Psoas muscle (tissue), 8 donors: ENCODE results near the gene POFUT2. TPM values are rescaled to one million over a fixed set of nuclear protein-coding genes. Genes with fewer than 3 reads are reported as not detected.
A peak's percentile ranks its signal among the peaks of the same experiment; 100 is the strongest.

ENCODE experiments used
- ATAC-seq, 4 donors: fragments of 200-7000 bp; cut with Tn5 transposase; one replicate each; pipeline ENCODE4 v1.9.1; 2020; ENCODE audit warnings: moderate library complexity in 3 of 4, mild to moderate bottlenecking in 2 of 4
- DNase-seq, 2 donors: peaks; one replicate each; pipeline ENCODE4 v3.0.0-alpha.2; 2020
- H3K27ac ChIP-seq: fragments of 200-600 bp; one replicate; pipeline ENCODE4 v1.8.0; 2022
- H3K27me3 ChIP-seq, 3 donors: fragments of 200-600 bp in 1 of 3; one replicate each; pipeline versions ENCODE4 v1.6.1 to v1.8.0; 2013 to 2022; ENCODE audit warnings: low read length in 2 of 3, mild to moderate bottlenecking in 2 of 3, moderate library complexity in 1 of 3; ENCODE audit not compliant: insufficient read depth in 3 of 3
- H3K36me3 ChIP-seq, 2 donors: fragments of 200-600 bp in 1 of 2; one replicate each; pipeline versions ENCODE4 v1.6.1 to v1.8.0; 2013 to 2022; ENCODE audit warnings: low read depth in 1 of 2, mild to moderate bottlenecking in 1 of 2, moderate library complexity in 1 of 2; ENCODE audit not compliant: insufficient read depth in 1 of 2
- H3K4me1 ChIP-seq: fragments of 200-600 bp; one replicate; pipeline ENCODE4 v1.8.0; 2022
- H3K4me3 ChIP-seq: fragments of 200-600 bp; one replicate; pipeline ENCODE4 v1.8.0; 2022; ENCODE audit warnings: mild to moderate bottlenecking
- H3K9me3 ChIP-seq: fragments of 200-600 bp; one replicate; pipeline ENCODE4 v1.8.0; 2022
- CTCF ChIP-seq: fragments of 200-600 bp; IDR thresholded peaks from one replicate; pipeline ENCODE4 v1.8.0; 2022; ENCODE audit warnings: antibody characterized with exemption
- WGBS, 3 donors: extraction: QIAGEN DNeasy Blood & Tissue Kit; methylation state at CpG; one replicate each; pipeline versions ENCODE4 v1.1.6 to v1.1.7; 2013; 5-methylcytosine and 5-hydroxymethylcytosine counted together
- intact Hi-C, 2 donors: fragments of 100-400 bp; cut with DNase I; formaldehyde crosslinking; loops; one replicate each; pipeline versions ENCODE4 v1.11.0 to v1.14.2; 2022
- polyA plus RNA-seq, 3 donors: library from polyadenylated mRNA; stranded (reverse); fragments of 200-250 nt; gene quantifications; one replicate each; pipeline ENCODE4 v1.2.3, GENCODE V29; 2013
- total RNA-seq, 4 donors: library from RNA; stranded (reverse); fragmentation: NEBNext Ultra II Directional in 2 of 4; extraction: Animal tissue kit (Norgen Biotek cat#: 25700) in 2 of 4; gene quantifications; one replicate each; pipeline versions ENCODE4 v1.2.1 to v1.2.4, GENCODE V29; 2021 to 2023
- donor health status: healthy with polysubstance abuse.
- donor health status: DM: no; HTN: no; CAD: no; lungs with moderate emphysema.
- donor health status: Bipolar disorder and iron deficiency.
- donor health status: healthy.
- donor health status: DM: yes; HTN: yes; CAD: no.
- donor health status: DM: no; HTN: no; CAD: no.
- donor health status: DM: no; HTN: no; CAD: no.
- donor health status: DM: yes; HTN: yes; CAD: no.

Gene POFUT2
- total and polyA plus RNA-seq, 7 donors: 5.6 to 13.9 (median 10.8) TPM

- intact Hi-C loops: no loop called here
- WGBS, 3 donors: 53 to 62% (median 58%) methylated on average over 39 to 40 of the region's 40 CpGs
- ATAC-seq (no peak), DNase-seq (peak in 1 of 2 donors; percentile 46)
- Histone ChIP-seq H3K4me1 (no peaks in the 10 kb centered on the region), H3K27ac (no peak overlapping the region), H3K36me3 (peaks cover 0 to 9% of the 10 kb centered on the region in 2 donors), H3K4me3 (no peak overlapping the region), H3K9me3 (no peaks in the 10 kb centered on the region), H3K27me3 (peaks cover 0 to 33% (median 17%) of the 10 kb centered on the region in 3 donors)
- TF ChIP-seq CTCF: no peak
These were observed 29.9 kb downstream of the POFUT2 start for GRCh38 chr21:45257673-45258341.

GRCh38 chr21:45256912-45257672, 30.6 kb downstream of the POFUT2 start:
- ATAC-seq: no peak

GRCh38 chr21:45256021-45256911, 31.4 kb downstream of the POFUT2 start:
- no peak for ATAC-seq
- 79 to 83% (median 83%) methylated on average over 29 to 31 of the region's 31 CpGs for WGBS, 3 donors

More at GRCh38 chr21:45256912-45257672, 30.6 kb downstream of the POFUT2 start:
- intact Hi-C loops: no loop called here
- H3K27ac ChIP-seq: no peak overlapping the region
- 38 to 49% (median 42%) methylated on average over 27 of the region's 27 CpGs for WGBS, 3 donors
- no peaks in the 10 kb centered on the region for H3K4me1 ChIP-seq
- peaks cover 0 to 39% (median 17%) of the 10 kb centered on the region in 3 donors for H3K27me3 ChIP-seq
- no peaks in the 10 kb centered on the region for H3K9me3 ChIP-seq
- no peak overlapping the region for H3K4me3 ChIP-seq
- peak in 1 of 2 donors; percentile 27 for DNase-seq
- TF ChIP-seq CTCF: no peak
- H3K36me3 ChIP-seq: peaks cover 0 to 3% of the 10 kb centered on the region in 2 donors

More at GRCh38 chr21:45256021-45256911, 31.4 kb downstream of the POFUT2 start:
- H3K9me3 ChIP-seq: no peaks in the 10 kb centered on the region
- H3K27ac ChIP-seq: no peak overlapping the region
- TF ChIP-seq CTCF: no peak
- no peaks in the 10 kb centered on the region for H3K36me3 ChIP-seq
- H3K4me3 ChIP-seq: no peak overlapping the region
- intact Hi-C loops: no loop called here
- no peaks in the 10 kb centered on the region for H3K4me1 ChIP-seq
- DNase-seq: peak in 1 of 2 donors; percentile 38
- peaks cover 0 to 39% (median 17%) of the 10 kb centered on the region in 3 donors for H3K27me3 ChIP-seq
